A673 (cell line): ENCODE measurements around the gene TRAF1.

ENCODE experiments used
- CTCF ChIP-seq: fragments of 300-800, 200-600 bp; sonication (generic); conservative IDR thresholded peaks from 2 replicates; pipeline ENCODE4 v1.5.1; 2017; ENCODE audit warnings: low read depth, mild to moderate bottlenecking, antibody characterized with exemption, low read length, moderate library complexity, mixed read lengths
- EZH2 ChIP-seq: fragments of 200-600 bp; sonication (generic); IDR thresholded peaks from 2 replicates; pipeline ENCODE4 v1.6.1; 2017; ENCODE audit warnings: borderline replicate concordance, low read depth, mild to moderate bottlenecking, mixed read lengths, antibody characterized with exemption, low read length; ENCODE audit not compliant: poor library complexity, severe bottlenecking

GRCh38 chr9:120944434-120944843 lies 17.8 kb upstream of the TRAF1 start:
- TF ChIP-seq CTCF (no peak), EZH2 (no peak)
